ENCODE results near the gene GPA33. TPM values are rescaled to one million over a fixed set of nuclear protein-coding genes. Genes with fewer than 3 reads are reported as not detected.

GPA33 gene
- total RNA-seq, 4 donors from 2014 or later: 0.29 TPM; not detected in 3

- TF ChIP-seq CTCF (IDR thresholded peaks at IDR 0.05) (peak; percentile 90 to 94 (median 92)), POLR2A (IDR thresholded peaks at IDR 0.05) (no peak)
- DNase-seq: peak; percentile 58 to 74
- no peaks in the 10 kb centered on the region for H3K36me3 ChIP-seq
- H3K27me3 ChIP-seq: no peaks in the 10 kb centered on the region
- H3K27ac ChIP-seq: no peak overlapping the region
- H3K9me3 ChIP-seq: no peaks in the 10 kb centered on the region
- no peaks in the 10 kb centered on the region for H3K4me1 ChIP-seq
- intact Hi-C loops (cut with DNase I; ENCODE audit: low total_unique reads): loop anchor here (10.0 kb wide), 2 partner anchors 162 to 468 kb away; no protein-coding TSS in a partner anchor
- no peak overlapping the region for H3K4me3 ChIP-seq
Observed at GRCh38 chr1:167066333-167067122, 23.6 kb downstream of the GPA33 start.

GRCh38 chr1:167065471-167065870, 24.7 kb downstream of the GPA33 start:
- intact Hi-C loops (cut with DNase I; ENCODE audit: low total_unique reads): loop anchor here (10.0 kb wide), 2 partner anchors 161 to 469 kb away; no protein-coding TSS in a partner anchor

GRCh38 chr1:167064621-167065020, 25.6 kb downstream of the GPA33 start:
- no peaks in the 10 kb centered on the region for H3K36me3 ChIP-seq
- DNase-seq: no peak
- H3K27me3 ChIP-seq: no peaks in the 10 kb centered on the region
- no peaks in the 10 kb centered on the region for H3K9me3 ChIP-seq
- H3K4me3 ChIP-seq: no peak overlapping the region
- no peak for TF ChIP-seq POLR2A (IDR thresholded peaks at IDR 0.05)
- no peak for TF ChIP-seq CTCF (IDR thresholded peaks at IDR 0.05)
- intact Hi-C loops (cut with DNase I; ENCODE audit: low total_unique reads): loop anchor here (5.0 to 10.0 kb wide), 3 partner anchors 160 to 470 kb away; no protein-coding TSS in a partner anchor
- no peaks in the 10 kb centered on the region for H3K4me1 ChIP-seq
- H3K27ac ChIP-seq: no peak overlapping the region

More at GRCh38 chr1:167065471-167065870, 24.7 kb downstream of the GPA33 start:
- DNase-seq: no peak
- H3K9me3 ChIP-seq: no peaks in the 10 kb centered on the region
- no peak overlapping the region for H3K27ac ChIP-seq
- H3K4me1 ChIP-seq: no peaks in the 10 kb centered on the region
- H3K27me3 ChIP-seq: no peaks in the 10 kb centered on the region
- H3K4me3 ChIP-seq: no peak overlapping the region
- TF ChIP-seq CTCF (IDR thresholded peaks at IDR 0.05) (no peak), POLR2A (IDR thresholded peaks at IDR 0.05) (no peak)
- H3K36me3 ChIP-seq: no peaks in the 10 kb centered on the region

GRCh38 chr1:167061073-167061464, 29.1 kb downstream of the GPA33 start:
- Histone ChIP-seq H3K36me3 (no peaks in the 10 kb centered on the region), H3K4me1 (no peaks in the 10 kb centered on the region), H3K27ac (no peak overlapping the region), H3K27me3 (no peaks in the 10 kb centered on the region), H3K4me3 (no peak overlapping the region), H3K9me3 (no peaks in the 10 kb centered on the region)
- intact Hi-C loops (cut with DNase I; ENCODE audit: low total_unique reads): loop anchor here (5.0 to 10.0 kb wide), 3 partner anchors 156 to 474 kb away; no protein-coding TSS in a partner anchor
- no peak for DNase-seq
- TF ChIP-seq CTCF (IDR thresholded peaks at IDR 0.05) (no peak), POLR2A (IDR thresholded peaks at IDR 0.05) (no peak)

All from uterus (tissue), 4 donors.